H1 (cell line): ENCODE measurements around the gene MAD2L1. TPM values are rescaled to one million over a fixed set of nuclear protein-coding genes. Genes with fewer than 3 reads are reported as not detected.

Experiments used
- ASH2L ChIP-seq: fragments of 200-600, 300-600 bp; sonication (generic); IDR thresholded peaks from one replicate; pipeline ENCODE4 v1.7.1; 2017; ENCODE audit warnings: low read length
- BRCA1 ChIP-seq: IDR thresholded peaks from 2 replicates; pipeline ENCODE4 v1.6.1; 2012; ENCODE audit warnings: low read depth, low read length, improper control_type of control experiment
- CHD1 ChIP-seq: IDR thresholded peaks from 2 replicates; pipeline ENCODE4 v1.6.1; 2012; ENCODE audit warnings: low read depth, low read length, improper control_type of control experiment
- HDAC2 ChIP-seq, 2 experiments: fragments of 300-600 bp in 1 of 2; sonication (generic) in 1 of 2; IDR thresholded peaks; 2 replicates each; pipeline ENCODE4 v1.6.1; 2011 to 2012; ENCODE audit warnings: low read depth in 2 of 2, low read length in 2 of 2, mild to moderate bottlenecking in 2 of 2, moderate library complexity in 2 of 2, borderline replicate concordance in 1 of 2, inconsistent platforms in 1 of 2
- SIN3A ChIP-seq, 2 experiments: IDR thresholded peaks in 1 of 2; conservative IDR thresholded peaks in 1 of 2; 2 replicates each; pipeline ENCODE4 v1.6.1; 2011 to 2012; ENCODE audit warnings: low read length in 2 of 2, improper control_type of control experiment in 1 of 2, low read depth in 1 of 2, mild to moderate bottlenecking in 1 of 2
- TAF1 ChIP-seq: IDR thresholded peaks from 2 replicates; pipeline ENCODE4 v1.6.1; 2011; ENCODE audit warnings: mild to moderate bottlenecking, low read depth, low read length
- TAF7 ChIP-seq: optimal IDR thresholded peaks from 2 replicates; pipeline ENCODE3; 2011; ENCODE audit warnings: low read depth, mild to moderate bottlenecking, inconsistent platforms, low read length, moderate library complexity, borderline replicate concordance
- TCF12 ChIP-seq: IDR thresholded peaks from 2 replicates; pipeline ENCODE4 v1.6.1; 2011; ENCODE audit warnings: low read depth, mild to moderate bottlenecking, low read length
- TEAD4 ChIP-seq: IDR thresholded peaks from 2 replicates; pipeline ENCODE4 v1.6.1; 2012; ENCODE audit warnings: low read depth, low read length, inconsistent platforms, mixed read lengths
- ZNF274 ChIP-seq: IDR thresholded peaks from 2 replicates; pipeline ENCODE4 v1.7.0; 2012; ENCODE audit warnings: low read length, borderline replicate concordance; ENCODE audit errors: extremely low read depth
- polyA plus RNA-seq, 7 experiments: library from polyadenylated mRNA; depleted of rRNA in 3 of 7; stranded (reverse) in 5 of 7; unstranded in 2 of 7; fragments of >200 nt in 5 of 7; fragments of 200-250 nt in 2 of 7; gene quantifications; 1 replicate in 5 of 7; 2 replicates in 1 of 7; 4 replicates in 1 of 7; pipeline versions ENCODE4 v1.2.1 to v1.2.3, GENCODE V29; 2011 to 2013; ENCODE audit warnings: missing spikeins in 2 of 7, mixed read lengths in 2 of 7
- total RNA-seq: library from RNA; stranded (reverse); fragmentation: NEBNext Ultra II Directional; extraction: Animal tissue kit (Norgen Biotek cat#: 25700); gene quantifications from 2 replicates; pipeline ENCODE4 v1.2.1, GENCODE V29; 2021

The MAD2L1 gene
- total and polyA plus RNA-seq, 2 of the 8 experiments (the other 6 are each of a cell fraction or from before 2014, with no cell fraction given): 51.1 to 88.1 TPM

- TF ChIP-seq TAF7 (no peak), BRCA1 (no peak), TEAD4 (no peak), TCF12 (no peak), CHD1 (no peak), ASH2L (no peak), HDAC2 (IDR thresholded peaks at IDR 0.05; ENCODE audit: borderline replicate concordance in 1 of 2, low read depth in 2 of 2, low read length in 2 of 2) (no peak), TAF1 (no peak), ZNF274 (no peak), SIN3A (conservative IDR thresholded peaks at IDR 0.05 in 1 of 2, IDR thresholded peaks at IDR 0.05 in 1 of 2; ENCODE audit: low read depth in 1 of 2, low read length in 2 of 2) (no peak)
Measured at GRCh38 chr4:120055795-120056194, 10.9 kb downstream of the MAD2L1 start (continued).
